ENCODE measurements around the gene RNF40. TPM values are rescaled to one million over a fixed set of nuclear protein-coding genes. Genes with fewer than 3 reads are reported as not detected.
A peak's percentile ranks its signal among the peaks of the same experiment; 100 is the strongest.

The RNF40 gene
- total RNA-seq, 1 donor from 2014 or later = 29.4 TPM

DNA sequence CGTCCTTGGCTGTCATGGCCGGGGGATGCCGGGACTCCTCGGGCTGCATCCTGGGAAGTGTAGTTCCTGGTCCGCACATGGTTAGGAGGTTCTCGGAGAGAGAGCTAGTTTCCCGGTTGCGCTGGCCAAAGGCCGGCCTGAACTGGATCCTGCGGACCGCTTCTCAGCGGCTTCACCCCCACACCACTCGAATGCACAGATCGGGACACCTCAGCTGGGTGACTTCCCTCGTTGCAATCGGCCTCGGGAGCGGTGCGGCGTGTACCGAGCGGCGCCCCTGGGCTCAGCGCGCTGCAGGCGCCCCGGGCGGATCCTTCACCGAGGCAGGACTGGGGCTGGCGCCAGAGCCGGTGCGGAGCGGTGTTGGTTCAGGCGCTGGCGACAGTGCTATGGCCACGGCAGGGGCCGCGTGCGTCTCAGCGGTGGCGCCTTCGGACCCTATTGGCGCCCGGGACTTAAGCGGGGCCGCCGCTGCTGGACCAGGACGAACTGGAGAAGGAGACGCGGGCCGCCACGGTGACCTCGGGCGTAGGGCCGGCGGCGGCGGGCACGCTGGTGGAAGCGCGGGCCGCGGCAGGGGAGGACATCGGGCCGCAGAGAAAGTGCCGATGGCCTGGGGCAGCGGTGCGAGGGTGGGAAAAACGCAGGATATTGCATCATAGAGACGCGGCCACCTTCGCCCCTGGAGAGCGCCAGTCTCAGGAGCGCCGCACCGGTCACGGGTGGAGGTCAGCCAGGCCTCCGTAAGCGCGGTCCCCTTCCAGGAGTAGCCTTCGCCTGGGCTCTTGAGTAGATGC is 13.5 kb downstream of the RNF40 start:
- ATAC-seq (ENCODE audit: poor library complexity) (peak; percentile 86), DNase-seq (peak; percentile 91)
- intact Hi-C loops (cut with DNase I) = no loop called here

DNA sequence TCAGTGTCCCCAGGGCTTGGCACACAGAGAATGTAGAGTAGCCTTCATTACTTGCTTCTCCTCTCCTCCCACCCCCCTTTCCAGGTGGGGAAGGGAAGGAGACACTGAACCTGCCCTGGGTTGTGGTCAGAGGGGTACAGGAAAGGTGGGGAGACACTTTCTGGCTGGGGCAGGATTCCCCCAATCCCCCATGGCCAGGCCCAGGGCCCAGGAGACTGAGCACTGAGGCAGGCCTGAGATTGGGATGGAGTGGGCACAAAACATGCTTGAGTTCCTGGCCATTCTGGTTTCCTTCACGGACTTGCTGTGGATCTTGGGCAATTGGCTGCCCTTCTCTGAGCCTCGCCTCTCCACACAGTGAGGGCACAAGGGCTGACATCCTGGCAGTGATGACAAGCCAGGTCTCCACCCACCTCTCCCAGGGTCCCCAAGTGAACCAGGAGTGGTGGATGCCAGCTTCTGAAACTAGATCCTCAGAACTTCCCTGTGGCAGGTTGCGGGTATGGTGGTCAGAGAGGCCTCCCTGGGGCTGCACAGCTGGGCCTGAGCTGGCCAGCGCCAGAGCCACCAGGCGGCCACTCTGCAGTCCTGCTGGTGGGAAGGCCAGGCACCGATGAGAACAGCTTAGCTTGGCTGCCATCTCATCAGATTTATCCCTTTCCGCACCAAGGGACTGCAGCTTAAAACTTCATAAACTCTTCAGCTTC is 15.6 kb downstream of the RNF40 start:
- intact Hi-C loops (cut with DNase I) = no loop called here
- ATAC-seq (ENCODE audit: poor library complexity) (no peak), DNase-seq (no peak)

DNA sequence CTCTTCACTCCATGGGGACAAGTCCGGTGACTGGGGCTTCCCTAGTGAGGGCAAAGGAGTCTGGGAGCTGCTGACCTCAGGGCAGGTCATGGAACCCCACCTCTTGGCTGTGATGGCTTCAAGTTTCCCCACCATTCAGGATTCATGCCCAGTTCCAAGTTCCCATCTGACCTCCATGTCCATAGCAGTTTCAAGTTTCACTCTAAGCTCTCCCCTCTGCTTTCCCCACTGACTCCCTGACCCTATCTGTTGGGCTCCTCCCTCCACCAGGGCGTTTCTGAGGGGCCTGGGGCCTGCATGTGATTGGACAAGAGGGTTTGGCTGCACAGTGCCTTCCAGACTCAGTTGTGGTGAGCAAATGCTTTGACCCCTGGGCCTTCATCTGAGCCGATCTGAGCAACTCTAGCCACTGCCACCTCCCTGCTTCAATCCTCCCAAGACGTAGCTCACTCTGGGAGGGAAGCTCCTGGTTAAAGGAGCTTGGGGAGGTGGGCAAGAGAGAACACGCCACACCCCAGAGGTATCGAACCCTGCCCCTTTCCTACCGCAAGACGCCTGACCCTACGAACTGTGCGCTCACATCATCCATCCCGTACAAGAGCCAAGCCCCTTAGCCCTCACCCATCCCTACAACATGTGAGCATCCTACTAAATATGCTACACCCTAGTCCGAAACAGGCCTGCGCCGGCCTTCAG is 16.6 kb downstream of the RNF40 start:
- intact Hi-C loops (cut with DNase I) = no loop called here
- ATAC-seq (ENCODE audit: poor library complexity) (no peak), DNase-seq (no peak)

DNA sequence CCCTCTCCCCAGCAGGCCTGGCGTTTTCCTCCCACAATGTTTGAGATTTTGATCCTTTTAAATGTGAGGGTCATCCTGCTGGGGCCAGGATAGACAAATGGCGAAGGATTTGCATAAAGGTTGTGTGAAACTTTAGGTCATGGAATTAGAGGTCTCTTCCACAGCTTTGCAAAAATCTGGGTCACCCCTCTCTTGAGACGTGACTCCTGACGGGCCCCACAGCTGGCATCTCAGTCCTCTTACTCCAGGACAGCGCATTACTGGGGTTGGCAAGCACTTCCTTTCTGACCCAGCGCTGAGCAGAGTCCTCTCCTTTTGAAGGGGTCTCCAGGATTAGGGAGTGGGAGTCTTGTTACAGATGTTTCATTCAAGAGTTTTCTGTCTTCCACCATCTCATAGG is 17.5 kb downstream of the RNF40 start:
- ATAC-seq (ENCODE audit: poor library complexity) (no peak), DNase-seq (no peak)
- intact Hi-C loops (cut with DNase I) = no loop called here

DNA sequence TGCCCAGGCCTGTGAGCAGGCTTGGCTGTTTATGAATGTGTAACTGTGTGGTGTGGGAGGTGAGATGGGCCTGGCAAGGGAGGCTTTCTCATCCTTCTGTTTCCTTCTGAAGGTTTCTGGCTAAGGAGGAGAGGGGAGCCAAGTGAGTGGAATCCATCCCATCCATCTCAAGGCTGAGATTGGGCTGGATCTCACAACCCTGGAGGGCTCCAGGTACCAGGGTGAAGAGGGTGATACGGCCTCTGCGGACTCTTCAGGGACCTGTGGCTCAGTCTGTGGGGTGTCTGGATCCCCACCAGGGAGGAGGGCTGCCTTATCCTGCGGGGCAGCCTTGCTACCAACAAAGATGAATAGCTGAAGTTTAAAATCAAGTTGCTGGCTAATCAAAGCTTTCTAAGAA is 17.9 kb downstream of the RNF40 start:
- ATAC-seq (ENCODE audit: poor library complexity) (no peak), DNase-seq (no peak)
- intact Hi-C loops (cut with DNase I) = no loop called here

DNA sequence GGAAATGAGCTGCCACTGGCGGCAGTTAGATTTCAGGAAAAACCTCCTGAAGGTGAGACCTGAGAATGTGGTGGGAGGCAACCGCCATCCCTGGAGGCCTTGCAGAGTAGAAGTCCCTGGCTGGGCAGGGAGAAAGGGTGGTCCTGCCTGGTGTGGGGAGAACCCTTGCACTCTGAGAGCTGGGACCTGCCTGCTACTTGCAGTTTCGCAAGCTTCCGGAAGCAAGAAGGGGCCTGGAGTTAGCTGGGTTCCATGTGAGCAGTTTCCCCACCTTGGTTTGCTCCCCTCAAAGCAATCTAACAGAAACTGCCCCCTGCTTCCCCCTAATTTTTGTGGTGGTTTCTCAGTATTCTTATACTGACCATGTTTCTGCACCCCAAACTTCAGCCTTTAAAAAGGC is 18.4 kb downstream of the RNF40 start:
- no peak for DNase-seq
- intact Hi-C loops (cut with DNase I) = no loop called here
- no peak for ATAC-seq (ENCODE audit: poor library complexity)

DNA sequence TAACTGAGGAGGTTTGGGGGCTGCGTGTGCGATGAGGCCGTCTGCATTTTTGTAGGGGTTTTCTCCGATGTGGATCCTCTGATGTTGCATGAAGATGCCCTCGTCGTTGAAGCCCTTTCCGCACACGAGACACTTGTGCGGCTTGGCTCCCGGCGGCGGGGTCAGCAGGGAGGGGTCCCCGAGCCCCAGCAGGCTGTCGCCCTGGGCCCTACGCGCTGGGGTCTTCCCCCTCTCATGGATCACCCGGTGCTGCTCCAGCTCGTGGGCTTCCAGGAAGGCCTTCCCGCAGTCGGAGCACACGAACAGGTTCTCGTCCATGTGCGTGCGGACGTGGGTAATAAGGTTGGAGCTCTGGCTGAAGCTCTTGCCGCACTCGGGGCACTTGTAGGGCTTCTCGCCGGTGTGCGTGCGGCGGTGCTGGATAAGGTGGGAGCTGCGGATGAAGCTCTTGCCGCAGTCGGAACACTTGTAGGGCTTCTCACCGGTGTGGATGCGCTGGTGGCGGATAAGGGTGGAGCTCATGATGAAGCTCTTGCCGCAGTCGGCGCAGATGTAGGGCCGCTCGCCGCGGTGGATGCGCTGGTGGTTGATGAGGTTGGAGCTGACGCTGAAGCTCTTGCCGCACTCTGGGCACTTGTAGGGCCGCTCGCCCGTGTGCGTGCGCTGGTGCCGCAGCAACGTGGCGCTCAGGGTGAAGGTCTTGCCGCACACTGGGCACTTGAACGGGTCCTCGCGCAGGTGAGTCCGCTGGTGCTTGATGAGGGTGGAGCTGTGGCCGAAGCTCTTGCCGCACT is 20.6 kb downstream of the RNF40 start:
- no peak for DNase-seq
- intact Hi-C loops (cut with DNase I) = no loop called here
- no peak for ATAC-seq (ENCODE audit: poor library complexity)

DNA sequence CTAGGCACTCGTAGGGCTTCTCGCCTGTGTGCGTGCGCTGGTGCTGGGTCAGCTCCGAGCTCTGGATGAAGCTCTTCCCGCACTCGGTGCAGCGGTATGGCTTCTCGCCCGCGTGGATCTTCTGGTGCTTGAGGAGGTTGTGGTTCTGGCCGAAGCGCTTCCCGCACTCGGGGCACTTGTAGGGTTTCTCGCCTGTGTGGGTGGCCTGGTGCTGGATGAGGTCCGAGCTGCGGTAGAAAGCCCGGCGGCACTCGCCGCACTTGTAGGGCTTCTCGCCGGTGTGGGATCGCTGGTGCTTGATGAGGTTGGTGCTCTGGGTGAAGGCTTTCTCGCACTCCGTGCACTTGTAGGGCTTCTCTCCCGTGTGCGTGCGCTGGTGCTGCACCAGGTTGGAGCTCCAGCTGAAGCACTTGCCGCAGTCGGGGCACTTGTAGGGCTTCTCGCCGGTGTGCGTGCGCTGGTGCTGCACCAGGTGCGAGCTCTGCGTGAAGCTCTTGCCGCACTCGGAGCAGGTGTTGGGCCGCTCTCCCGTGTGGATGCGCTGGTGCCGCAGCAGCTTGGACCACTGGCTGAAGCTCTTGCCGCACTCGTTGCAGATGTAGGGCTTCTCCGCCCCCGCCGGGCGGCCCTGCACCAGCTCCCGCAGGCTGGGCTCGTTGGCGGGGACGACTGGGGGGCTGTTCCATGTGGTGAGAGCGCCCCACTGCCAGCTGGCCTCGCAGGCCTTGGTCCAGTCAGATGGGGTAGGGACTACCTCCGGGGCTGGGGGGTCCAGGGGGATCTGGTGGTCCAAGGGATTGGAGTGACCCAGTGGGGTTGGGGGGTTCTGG is 21.4 kb downstream of the RNF40 start:
- intact Hi-C loops (cut with DNase I) = no loop called here
- ATAC-seq (ENCODE audit: poor library complexity) (no peak), DNase-seq (no peak)

DNA sequence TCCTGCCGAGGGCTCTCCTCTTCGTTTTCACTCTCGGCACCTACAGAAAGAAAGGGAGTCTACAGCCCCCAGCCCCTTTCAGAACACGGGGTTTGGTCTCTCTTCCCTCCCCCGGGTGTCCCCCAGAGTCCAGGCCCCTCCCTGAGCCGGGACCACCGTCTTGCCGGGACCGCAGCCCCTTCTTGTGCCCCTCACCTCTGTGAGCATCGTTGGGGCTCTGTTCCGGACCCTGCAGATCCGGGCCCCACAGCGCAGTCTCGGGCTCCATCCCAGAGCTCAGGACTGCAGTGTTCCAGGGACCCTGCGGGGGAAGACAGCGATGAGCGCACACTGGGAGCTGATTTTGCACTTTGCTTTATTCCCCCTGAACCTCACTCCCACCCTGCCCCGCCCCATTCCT is 22.1 kb downstream of the RNF40 start:
- intact Hi-C loops (cut with DNase I) = no loop called here
- ATAC-seq (ENCODE audit: poor library complexity) (no peak), DNase-seq (no peak)

DNA sequence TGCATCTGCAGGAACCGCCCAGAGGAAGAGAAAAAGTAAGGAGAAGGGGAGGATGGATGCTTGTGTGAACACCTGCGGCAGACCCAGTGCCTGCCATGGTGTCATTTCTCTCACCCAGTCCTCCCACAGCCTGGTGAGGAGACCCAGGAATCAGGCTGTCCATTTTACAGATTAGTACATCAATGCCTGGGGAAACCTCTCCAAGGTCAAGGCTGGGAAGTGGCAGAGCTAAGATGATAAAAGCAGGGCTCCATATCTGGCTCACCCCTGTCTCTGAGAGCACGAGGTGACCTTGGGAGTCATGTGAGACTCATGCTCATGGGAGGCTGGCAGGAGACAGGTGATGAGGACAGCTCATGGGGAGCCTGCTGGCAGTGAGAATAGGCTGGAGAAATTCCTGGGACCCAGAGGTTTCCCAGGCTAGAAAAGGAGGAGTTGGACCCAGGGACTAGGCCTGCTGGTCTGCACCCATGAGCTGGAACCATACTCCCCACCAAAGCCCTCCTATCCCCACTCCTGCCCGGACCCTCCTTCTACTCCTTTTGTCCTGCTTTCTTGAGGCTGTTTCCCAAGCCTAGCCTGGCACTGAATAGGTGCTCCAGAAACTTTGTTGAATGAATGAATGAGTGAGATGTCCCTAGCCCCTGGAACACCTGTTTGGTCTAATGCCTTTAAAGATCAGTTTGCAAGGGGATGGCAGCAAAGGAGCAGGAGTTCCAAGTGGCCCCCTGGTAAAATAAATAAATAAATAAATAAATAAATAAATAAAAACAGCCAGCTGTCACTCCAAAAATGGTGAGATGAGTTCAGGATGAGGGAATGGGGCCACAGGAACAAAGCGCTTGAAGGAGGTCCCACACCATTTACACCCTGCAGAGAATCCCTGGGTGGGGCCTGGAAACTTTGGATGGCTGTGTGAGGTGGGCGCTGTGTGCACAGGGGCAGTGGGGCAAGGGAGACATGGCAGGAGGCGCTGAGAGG is 23.3 kb downstream of the RNF40 start:
- intact Hi-C loops (cut with DNase I) = no loop called here
- no peak for DNase-seq
- ATAC-seq (ENCODE audit: poor library complexity) = no peak

DNA sequence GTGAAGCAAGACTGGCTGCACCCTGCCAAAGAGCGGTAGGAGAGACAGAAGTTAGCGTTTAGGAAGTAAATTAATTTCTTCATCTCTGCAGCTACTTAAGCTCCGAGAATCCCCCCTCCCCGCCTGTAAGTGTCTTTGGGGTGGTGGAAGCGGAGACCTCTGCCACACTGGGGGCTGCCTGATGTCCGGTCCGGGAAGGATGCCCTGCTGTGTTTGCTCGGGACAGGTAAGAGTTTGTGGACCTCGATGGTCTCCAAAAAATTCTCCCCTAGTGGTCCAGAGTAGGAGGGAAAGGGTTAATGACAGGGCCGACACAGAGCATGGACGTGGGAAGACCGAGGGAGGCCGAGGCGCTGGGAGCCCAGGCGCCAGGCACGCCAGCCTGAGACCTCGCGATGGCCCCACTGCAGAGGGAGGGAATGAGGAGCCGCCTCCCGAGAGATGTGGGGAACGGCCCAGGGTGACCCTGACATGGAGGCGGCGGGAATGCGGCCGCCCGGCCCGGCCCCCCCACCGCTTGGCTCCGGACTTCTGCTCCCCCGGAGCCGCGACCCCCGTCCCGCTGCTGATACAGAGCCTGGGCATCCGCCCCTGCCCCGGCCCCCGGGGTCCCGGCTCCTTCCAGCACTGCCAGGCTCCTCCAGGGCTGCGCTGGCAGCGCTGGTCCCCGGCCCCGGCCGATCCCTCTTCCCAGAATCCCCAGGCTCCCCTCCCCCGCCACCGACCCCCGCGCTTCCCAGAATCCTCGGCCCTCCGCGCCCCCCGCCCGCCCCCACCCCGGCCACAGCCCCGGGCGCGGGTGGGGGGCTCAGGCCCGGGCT is 24.2 kb downstream of the RNF40 start:
- peak; percentile 66 for ATAC-seq (ENCODE audit: poor library complexity)

DNA sequence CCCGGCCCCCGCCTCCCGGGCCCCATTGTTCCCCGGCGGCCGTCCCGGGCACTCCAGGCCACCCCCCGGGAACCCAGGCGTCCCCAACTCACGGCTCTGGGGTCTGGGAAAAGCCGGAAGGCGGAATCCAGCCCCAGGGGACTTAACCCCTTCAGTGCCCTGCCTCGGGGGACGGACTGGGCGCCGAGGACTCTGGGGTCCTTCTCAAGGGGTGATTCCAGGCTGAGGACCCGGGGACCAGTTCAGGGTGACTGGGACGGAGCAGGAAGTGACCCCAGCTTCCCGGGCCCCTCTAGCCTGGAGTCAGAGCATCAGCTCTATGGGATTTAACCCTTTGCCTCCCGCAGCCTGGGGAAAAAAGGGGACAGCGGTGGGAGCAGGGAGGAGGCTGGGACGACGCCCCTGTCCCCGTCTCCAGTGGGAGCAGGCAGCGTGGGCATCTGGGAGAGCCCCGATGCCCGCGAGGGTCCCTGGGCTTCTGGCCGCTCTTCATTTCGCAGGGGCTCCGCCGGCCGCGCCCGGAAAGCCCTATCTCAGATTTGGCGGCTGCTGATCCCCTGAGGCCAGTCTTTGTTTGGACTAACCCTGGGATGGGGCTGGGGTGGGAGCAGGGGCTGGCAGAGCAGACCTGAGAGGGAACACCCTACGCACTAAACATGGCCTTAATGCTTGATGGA is 25.0 kb downstream of the RNF40 start, which contains the start of gene ZNF629:
TSS of gene ZNF629 (minus strand) at position 270 of the 677 bp plus-strand sequence. CDS start 2,723 bp downstream, outside the sequence.
- ATAC-seq (ENCODE audit: poor library complexity) = peak; percentile 84
- intact Hi-C loops (cut with DNase I) = no loop called here
- peak; percentile 72 for DNase-seq

More for the DNA sequence above, 24.2 kb downstream of the RNF40 start:
- intact Hi-C loops (cut with DNase I) = no loop called here
- DNase-seq = peak; percentile 63

DNA sequence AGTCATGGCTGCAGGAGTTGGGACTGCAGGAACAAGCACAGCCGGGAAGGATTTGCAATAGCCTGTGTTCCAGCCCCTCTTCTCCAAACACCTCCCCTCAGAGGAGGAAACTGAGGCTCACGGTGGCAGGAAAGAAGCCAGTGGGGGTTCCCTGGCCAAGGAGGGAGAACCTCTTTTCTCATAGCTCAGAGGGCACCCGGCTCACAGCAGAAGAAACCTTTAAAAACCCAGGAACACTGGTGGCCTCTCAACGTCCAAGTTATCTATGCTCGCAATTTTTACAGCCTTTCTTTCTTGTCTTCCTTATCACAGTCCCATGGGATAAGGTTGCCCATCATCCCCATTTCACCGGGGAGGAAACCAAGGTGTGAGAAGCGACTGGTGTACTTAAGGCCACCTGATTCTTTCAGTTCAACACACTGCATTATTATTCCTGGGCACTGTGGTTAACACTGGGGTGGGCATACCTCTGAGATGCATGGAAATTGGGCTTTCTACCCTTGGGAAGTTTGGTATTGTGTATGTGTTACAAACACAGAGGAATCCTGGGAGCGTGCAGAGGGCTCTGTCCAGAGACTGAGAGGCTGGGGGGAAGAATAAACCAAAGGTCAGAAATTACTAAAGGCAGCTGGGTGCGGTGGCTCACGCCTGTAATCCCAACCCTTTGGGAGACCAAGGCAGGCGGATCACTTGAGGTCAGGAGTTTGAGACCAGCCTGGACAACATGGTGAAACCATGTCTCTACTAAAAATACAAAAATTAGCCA is 25.7 kb downstream of the RNF40 start:
- intact Hi-C loops (cut with DNase I) = no loop called here
- ATAC-seq (ENCODE audit: poor library complexity) = no peak
- DNase-seq = no peak

DNA sequence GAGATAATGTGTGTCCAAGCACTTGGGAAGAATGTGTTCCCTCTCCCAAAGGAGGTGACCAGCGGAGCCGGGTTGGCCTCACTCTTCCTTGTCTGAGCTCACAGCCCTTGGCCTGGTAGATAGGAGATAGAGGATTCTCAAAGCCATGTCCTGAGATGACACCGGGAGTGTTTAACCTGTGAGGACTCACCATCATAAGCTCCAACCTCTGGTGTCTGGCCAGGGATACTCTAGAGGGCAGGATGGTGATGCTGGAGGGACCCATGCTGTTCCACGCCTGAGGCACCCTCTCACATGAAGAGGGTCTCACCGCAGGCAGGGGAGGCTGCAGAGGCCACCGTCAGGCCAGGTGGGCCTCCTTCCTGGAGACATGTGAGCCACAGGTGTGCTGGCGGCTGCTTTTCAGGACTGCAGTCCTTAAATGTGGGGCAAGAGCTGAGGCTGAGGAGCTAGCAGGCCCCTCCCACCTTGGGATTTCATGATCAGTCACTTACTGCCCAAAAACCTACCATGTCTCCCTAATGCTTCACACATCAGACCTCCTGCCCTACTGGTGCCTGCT is 31.5 kb downstream of the RNF40 start:
- intact Hi-C loops (cut with DNase I) = no loop called here
- ATAC-seq (ENCODE audit: poor library complexity) (no peak), DNase-seq (no peak)

DNA sequence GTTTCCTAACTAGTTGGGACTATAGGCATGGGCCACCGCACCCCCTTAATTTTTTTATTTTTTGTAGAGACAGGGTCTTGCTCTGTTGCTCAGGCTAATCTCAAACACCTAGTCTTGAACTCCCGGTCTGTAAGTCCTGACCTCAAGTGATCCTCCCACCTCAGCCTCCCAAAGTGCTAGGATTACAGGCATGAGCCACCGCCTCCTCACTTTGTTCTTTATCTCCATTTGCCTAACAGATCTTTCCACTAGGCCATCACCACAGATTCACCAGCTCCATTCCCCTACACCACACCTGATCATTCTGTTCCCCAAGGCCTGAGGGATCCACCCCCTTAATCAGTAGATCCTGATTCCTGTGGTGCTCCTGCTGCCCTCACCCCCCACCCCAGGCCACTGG is 32.5 kb downstream of the RNF40 start:
- DNase-seq = no peak
- intact Hi-C loops (cut with DNase I) = no loop called here
- ATAC-seq (ENCODE audit: poor library complexity) = no peak
